AG09319 (cell line): ENCODE results near the gene PRKAR1B.

Experiments
- DNase-seq: peaks from one replicate; pipeline ENCODE4 v3.0.0-alpha.2; 2010; ENCODE audit warnings: low read depth; ENCODE audit errors: extremely low read depth
- TF ChIP-seq, protein P1 (sequence below): IDR thresholded peaks from 2 replicates; pipeline ENCODE4 v1.5.1; 2011; ENCODE audit warnings: low read depth, mild to moderate bottlenecking, inconsistent platforms, low read length, moderate library complexity

Gene PRKAR1B

DNA sequence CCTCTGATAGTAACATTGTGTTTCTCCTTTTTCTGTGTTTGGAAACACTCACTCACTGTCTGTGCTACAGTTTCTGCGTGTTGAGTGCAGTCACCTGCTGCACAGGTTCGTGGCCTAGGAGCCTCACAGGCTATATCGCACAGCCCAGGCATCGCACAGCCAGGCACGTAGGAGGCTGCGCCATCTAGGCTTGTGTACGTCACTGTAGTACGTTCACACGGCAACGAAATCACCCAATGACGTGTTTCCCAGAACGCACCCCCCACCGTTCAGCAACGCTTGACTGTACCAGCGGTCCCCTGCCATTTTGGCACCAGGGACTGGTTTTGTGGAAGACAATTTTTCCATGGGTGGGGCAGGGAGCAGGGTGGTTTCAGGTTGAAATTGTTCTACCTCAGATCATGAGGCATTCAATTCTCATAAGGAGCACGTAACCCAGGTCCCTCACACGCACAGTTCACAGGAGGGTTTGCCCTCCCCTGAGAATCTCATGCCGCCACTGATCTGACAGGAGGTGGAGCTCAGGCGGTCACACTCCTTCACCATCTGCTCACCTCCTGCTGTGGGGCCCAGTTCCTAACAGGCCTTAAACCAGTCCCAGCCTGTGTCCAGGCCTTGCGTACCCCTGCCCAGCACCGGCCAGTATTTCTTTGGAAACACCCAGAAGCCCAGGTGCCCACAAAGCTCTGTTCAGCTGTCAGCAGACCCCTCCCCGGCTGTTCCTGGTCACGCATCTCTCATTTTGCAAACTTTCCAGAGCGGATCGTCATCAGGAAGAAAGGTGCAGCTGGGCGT lies 23.2 kb upstream of the PRKAR1B start:
- TF ChIP-seq, protein P1, sequence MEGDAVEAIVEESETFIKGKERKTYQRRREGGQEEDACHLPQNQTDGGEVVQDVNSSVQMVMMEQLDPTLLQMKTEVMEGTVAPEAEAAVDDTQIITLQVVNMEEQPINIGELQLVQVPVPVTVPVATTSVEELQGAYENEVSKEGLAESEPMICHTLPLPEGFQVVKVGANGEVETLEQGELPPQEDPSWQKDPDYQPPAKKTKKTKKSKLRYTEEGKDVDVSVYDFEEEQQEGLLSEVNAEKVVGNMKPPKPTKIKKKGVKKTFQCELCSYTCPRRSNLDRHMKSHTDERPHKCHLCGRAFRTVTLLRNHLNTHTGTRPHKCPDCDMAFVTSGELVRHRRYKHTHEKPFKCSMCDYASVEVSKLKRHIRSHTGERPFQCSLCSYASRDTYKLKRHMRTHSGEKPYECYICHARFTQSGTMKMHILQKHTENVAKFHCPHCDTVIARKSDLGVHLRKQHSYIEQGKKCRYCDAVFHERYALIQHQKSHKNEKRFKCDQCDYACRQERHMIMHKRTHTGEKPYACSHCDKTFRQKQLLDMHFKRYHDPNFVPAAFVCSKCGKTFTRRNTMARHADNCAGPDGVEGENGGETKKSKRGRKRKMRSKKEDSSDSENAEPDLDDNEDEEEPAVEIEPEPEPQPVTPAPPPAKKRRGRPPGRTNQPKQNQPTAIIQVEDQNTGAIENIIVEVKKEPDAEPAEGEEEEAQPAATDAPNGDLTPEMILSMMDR = no peak
- no peak for DNase-seq

DNA sequence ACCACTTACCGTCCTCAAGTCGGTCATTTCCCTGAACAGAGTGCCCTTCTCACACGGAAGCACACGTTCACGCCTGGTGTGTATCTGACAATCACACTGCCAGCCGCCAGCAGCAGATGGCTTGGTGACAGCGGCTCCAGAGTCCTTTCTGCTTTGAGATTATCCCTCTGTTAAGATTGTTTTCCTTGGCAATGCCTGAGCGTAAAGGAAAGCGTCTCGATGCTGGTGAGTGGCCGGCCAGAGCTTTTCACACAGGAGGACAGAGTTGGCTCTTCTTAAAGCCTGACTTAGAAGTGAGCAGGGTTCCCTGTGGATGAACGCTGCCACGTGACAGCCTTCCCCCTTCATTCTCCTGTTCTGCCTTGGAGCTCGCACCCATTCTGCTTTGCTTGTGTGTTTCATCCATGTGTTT lies 22.1 kb upstream of the PRKAR1B start:
- TF ChIP-seq, protein P1 = no peak
- no peak for DNase-seq

DNA sequence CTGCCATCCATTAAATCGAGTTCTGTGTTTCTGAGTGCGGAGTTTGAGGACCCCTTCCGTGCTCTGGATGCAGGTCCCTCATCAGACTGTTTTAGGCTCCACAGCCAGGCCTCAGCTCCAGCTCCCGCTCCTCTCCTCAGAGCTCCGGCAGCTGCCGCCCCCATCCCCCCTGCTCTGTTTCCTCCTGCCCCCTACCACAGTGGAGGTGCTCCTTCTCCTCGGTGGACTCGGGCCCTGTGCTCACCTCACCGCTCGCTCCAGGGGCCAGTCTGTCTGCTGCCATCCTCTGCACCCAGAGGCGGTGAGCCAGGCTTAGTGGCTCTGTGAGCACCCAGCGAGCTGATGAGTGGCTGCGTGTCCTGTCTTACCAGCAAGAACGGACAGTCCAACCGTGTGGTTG lies 21.4 kb upstream of the PRKAR1B start:
- TF ChIP-seq, protein P1 = no peak
- DNase-seq = no peak

DNA sequence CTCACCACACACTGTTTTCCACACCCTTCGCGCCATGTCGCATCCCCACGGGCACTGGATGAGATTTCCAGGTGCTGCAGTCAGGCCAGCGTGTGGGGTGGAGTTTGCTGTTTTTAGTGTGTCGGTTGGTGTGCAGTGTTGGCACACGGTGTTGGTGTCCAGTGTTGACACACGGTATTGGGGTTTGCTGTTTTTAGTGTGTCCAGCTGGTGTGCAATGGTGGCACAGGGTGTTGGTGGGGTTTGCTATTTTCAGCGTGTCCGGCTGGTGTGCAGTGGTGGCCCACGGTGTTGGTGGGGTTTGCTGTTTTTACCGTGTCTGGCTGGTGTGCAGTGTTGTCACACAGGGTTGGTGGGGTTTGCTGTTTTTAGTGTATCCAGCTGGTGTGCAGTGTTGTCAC lies 20.1 kb upstream of the PRKAR1B start:
- DNase-seq = no peak
- TF ChIP-seq, protein P1 = no peak

DNA sequence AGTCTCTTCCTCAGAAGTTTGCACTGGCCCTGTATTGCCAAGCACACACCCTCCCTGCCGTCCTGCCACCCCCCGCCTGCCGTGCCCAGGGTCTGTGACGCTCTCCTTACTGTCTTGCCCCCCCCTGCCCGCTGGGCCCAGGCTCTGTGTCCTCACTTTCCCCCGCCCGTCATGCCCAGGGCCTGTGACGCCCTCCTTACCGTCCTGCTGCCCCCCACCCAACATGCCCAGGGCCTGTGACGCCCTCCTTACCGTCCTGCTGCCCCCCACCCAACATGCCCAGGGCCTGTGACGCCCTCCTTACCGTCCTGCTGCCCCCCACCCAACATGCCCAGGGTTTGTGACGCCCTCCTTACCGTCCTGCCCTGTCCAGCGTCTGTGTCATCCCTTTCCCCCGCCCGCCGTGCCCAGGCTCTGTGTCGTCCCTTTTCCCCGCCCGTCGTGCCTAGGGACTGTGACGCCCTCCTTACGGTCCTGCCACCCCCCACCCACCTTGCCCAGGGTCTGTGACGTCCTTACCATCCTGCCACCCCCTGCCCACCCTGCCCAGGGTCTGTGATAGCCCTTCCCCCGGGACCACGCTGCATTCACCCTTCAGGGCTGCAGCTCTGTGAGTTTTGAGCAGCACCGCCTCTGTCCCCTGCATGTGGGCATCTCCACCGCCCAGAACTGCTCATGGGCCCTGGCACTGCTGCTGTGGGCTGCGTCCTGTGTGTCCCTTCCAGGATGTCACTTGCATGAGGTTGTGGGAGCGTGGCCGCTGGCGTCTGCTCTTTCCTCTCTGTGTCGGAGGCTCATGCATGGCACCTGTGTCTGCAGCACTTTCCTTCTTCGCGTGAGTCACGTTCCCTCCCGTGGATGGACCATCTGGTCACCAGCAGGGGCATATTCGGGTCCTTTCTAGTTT lies 19.3 kb upstream of the PRKAR1B start:
- TF ChIP-seq, protein P1 = no peak
- no peak for DNase-seq

DNA sequence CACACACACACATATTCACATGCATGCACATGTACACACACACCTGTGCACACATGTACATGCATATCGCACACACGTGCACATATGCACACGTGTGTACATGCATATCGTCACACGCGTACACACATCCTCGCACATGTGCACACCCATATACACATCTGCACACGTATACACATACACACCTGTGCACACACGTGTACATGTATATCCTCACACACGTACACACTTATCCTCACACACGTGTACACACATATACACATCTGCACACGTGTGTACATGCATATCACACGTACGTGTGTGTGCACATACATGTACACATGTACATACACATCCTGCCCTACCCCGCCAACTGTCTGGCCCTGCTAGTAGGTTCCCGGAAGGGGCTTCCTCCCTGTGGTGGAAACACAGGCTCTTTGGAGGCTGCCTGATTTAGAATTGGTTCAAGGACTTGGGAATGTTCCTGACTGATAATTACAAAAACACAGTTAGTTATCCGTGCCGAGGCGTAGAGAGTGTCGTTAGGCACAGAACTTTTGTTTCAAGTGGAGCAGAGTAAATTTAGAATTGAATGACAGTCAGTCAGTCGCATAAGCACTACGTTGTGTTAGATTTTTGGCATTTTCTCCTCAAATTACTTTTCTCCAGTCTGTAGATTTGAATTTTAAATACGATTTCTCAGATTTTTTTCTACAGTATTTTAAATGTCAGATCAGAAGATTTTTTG lies 18.5 kb upstream of the PRKAR1B start:
- DNase-seq = no peak
- TF ChIP-seq, protein P1 = no peak
